AG09309 (cell line): ENCODE data around the gene FCGR1A.
A peak's percentile ranks its signal among the peaks of the same experiment; 100 is the strongest.
"Not testable (repeated sequence)": the region's sequence is repeated elsewhere in the genome, so short reads cannot be mapped to it uniquely, and the experiment has no call there.

Source experiments
- DNase-seq: peaks from one replicate; pipeline ENCODE4 v3.0.0-alpha.2; 2010; ENCODE audit warnings: low read depth
- H3K4me3 ChIP-seq: 2 replicates; pipeline ENCODE4 v1.5.1; 2011; ENCODE audit warnings: mild to moderate bottlenecking, low read depth, low read length, moderate library complexity; ENCODE audit not compliant: control insufficient read depth

Gene FCGR1A

DNA sequence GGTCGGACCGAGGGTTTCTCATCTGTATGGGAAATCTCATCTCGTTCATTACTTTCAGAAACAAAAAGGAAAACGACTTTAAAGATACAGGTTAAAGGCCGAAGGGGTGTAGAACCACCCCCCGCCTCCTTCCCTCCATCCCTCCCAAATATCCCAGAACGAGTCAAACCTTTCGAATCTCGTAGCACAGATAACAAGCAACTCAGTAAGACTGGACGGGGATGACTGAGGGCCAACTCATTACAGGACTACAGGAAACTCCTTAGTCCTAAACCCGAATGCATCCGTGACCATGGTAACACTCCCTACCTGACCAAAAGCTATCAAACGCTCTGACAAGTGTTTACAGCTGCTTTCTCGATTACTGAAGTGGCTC lies 29.0 kb downstream of the FCGR1A start:
- DNase-seq = not testable (repeated sequence)
- peak overlapping the region; percentile 32 for H3K4me3 ChIP-seq

GRCh38 chr1:149811890-149812829 lies 29.7 kb downstream of the FCGR1A start:
- H3K4me3 ChIP-seq = peak overlapping the region; percentile 28
- DNase-seq = not testable (repeated sequence)

DNA sequence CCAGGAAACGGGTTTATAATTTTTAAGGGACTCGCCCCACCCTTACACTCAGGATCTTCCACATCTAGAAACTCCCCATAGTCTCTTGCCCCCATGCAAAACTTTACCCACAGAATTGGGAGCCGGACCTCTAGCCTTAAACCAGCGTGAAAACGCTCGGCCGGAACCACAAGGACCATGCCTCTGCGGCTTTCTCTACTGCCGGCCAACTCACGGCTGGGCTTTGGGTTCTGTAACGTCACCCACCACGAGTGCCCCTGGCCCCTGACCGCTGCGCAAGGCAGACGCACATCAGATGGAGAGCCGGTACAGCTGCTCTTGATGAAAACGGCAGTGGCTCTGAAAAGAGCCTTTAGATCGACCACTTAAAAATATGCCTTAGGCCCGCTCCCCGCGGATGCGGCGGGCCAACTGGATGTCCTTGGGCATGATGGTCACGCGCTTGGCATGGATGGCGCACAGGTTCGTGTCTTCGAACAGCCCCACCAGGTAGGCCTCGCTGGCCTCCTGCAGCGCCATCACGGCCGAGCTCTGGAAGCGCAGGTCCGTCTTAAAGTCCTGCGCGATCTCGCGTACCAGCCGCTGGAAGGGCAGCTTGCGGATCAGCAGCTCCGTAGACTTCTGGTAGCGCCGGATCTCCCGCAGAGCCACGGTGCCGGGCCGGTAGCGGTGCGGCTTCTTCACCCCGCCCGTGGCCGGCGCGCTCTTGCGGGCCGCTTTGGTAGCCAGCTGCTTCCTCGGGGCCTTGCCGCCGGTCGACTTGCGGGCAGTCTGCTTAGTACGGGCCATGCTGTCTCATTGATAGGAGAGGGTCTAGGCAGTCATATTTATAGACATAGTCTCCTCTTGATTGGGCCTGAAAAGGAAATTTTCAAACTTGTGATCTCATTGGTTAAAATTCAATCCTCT lies 30.7 kb downstream of the FCGR1A start:
- H3K4me3 ChIP-seq = peak overlapping the region; percentile 32
- DNase-seq = not testable (repeated sequence)

DNA sequence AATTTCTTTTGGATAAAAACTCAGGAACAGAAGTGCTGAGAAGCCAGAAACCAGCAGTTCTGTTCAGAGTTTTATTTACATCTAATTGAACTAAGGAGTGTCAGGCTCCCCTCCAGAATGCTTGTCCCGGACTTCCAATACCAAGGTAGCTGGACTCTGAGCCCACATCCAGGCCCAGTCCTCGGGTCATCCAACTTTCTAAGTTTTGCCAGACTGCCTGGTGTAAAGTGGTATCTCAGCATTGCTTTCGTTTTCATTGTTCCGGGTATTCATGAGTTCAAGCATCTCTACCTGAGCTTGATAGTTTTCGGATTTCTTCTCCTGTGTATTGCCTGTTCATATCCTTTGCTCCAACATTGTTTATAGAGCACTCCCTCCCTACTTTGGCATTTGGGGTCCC lies 37.9 kb downstream of the FCGR1A start:
- DNase-seq, H3K4me3 ChIP-seq: not testable (repeated sequence)

DNA sequence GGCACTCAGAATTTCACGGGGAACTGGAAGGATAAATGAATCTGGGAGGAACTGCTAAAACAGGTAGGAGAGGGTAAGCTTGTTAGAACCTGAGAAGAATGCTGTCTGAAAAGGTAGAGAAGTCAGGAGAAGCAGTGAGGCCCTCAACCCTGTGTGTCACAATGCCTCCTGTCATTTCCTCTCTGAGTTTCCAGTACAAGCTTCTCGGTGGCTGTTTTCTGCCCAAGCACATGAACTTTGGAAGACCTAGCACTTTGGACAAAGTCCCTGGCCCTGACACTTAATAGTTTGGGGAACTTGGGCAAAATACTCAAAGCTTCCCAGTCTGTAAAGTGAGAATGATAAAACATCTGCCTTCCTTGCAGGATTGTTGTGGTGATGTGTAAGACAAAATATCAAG lies 44.1 kb downstream of the FCGR1A start:
- not testable (repeated sequence) for H3K4me3 ChIP-seq, DNase-seq

DNA sequence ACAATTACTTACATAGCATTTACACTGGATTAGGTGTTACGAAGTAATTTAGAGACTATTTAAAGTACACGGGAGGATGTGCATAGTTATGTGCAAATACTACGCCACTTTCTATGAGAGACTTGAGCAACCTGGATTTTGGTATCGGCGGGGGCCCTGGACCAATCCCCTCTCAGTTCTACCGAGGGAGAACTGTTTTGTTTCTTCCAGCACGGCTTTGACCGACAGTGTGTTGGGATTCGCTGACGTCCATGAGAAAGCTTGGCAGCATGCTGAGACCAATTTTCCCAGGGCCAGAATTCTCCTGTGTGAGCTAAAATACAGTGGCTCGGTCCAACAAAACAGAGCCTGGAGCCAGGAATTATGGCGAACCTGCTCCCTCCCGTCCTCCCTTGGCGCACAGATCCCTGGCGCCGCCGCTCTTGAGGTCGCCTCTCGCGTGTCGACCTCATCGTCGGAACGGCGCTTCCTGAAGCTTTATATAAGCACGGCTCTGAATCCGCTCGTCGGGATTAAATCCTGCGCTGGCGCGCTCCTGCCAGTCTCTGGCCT lies 49.3 kb downstream of the FCGR1A start:
- not testable (repeated sequence) for DNase-seq, H3K4me3 ChIP-seq

DNA sequence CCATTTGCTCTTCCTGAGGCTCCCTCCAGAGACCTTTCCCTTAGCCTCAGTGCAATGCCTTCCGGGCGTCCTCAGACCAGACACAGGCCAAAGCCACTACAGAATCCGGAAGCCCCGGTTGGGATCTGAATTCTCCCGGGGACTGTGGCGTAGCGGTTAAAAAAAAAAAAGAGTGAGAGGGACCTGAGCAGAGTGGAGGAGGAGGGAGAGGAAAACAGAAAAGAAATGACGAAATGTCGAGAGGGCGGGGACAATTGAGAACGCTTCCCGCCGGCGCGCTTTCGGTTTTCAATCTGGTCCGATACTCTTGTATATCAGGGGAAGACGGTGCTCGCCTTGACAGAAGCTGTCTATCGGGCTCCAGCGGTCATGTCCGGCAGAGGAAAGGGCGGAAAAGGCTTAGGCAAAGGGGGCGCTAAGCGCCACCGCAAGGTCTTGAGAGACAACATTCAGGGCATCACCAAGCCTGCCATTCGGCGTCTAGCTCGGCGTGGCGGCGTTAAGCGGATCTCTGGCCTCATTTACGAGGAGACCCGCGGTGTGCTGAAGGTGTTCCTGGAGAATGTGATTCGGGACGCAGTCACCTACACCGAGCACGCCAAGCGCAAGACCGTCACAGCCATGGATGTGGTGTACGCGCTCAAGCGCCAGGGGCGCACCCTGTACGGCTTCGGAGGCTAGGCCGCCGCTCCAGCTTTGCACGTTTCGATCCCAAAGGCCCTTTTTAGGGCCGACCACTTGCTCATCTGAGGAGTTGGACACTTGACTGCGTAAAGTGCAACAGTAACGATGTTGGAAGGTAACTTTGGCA lies 50.0 kb downstream of the FCGR1A start:
- H3K4me3 ChIP-seq, DNase-seq: not testable (repeated sequence)

- not testable (repeated sequence) for DNase-seq, H3K4me3 ChIP-seq
Measured at GRCh38 chr1:149833144-149833543, 50.6 kb downstream of the FCGR1A start.

DNA sequence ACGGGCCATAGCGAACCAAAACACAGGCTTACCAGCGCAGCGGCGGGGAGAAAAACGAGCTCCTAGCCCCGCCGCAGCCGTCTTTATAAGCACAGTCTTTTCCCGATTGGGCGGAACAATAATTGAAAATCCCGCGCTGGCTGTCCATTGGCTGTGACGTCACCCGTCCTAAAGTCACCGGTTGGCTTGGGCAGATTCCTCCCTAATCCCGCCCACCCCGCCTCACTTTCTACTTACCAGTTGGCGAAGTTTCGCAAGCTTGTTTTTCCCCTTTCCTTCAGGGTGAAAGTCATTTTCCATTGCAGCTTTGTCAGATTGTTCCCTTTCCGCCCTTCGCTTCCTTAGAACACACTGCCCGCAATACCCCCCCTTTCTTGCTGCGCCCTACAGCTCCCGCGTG lies 58.7 kb downstream of the FCGR1A start:
- not testable (repeated sequence) for DNase-seq, H3K4me3 ChIP-seq
